ENCODE data around the gene PLXNA2. TPM values are rescaled to one million over a fixed set of nuclear protein-coding genes. Genes with fewer than 3 reads are reported as not detected.

Gene PLXNA2
- total RNA-seq, 1 experiment from 2014 or later: 69.7 TPM

DNA sequence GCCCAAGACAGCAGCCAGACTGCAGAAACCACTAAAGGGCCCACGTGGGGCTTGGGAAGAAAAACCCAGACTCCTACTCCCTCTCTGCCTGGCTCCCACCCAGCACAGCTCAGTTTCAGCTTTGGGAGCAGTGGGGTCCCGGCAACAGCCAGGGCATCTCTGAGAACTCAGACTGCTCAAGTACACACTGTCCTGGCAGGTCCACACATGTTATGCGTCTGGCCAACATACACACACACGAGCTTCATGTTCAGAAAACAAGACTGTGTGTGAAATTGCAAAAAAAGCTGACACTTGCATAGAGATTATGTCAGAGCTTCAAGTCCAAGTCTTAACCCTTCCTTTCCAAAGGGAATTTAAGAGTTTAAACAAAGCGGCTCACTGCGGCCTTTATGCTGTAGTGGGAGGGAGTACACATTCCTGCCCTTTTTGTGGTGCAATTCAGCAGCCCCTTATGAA, 196.7 kb downstream of the PLXNA2 start:
- Mint-ChIP-seq H3K27ac (ENCODE audit: low read depth, unreplicated experiment) (peak overlapping the region; percentile 41), H3K27me3 (ENCODE audit: insufficient read depth, unreplicated experiment) (no peaks in the 10 kb centered on the region), H3K36me3 (ENCODE audit: insufficient read depth, unreplicated experiment) (peaks cover 40% of the 10 kb centered on the region), H3K9me3 (ENCODE audit: unreplicated experiment) (no peaks in the 10 kb centered on the region), H3K4me1 (ENCODE audit: insufficient read depth, unreplicated experiment) (peaks cover 12% of the 10 kb centered on the region), H3K4me3 (ENCODE audit: unreplicated experiment) (no peak overlapping the region)
- no TSS peak for BruUV-seq (replicated peaks)
- intact Hi-C loops (cut with micrococcal nuclease): no loop called here
- ChIA-PET CTCF (interaction anchor here (0.6 to 16.5 kb wide), 16 partner anchors 12 to 1160 kb away, joined by 3 to 347 read pairs (median 4); partner anchors contain the start of gene PLXNA2), POLR2A (interaction anchor here (0.6 to 2.1 kb wide), 12 partner anchors 10 to 1223 kb away, joined by 3 to 12 read pairs (median 4); partner anchors contain the start of gene PLXNA2)
- TF ChIP-seq, protein P1, sequence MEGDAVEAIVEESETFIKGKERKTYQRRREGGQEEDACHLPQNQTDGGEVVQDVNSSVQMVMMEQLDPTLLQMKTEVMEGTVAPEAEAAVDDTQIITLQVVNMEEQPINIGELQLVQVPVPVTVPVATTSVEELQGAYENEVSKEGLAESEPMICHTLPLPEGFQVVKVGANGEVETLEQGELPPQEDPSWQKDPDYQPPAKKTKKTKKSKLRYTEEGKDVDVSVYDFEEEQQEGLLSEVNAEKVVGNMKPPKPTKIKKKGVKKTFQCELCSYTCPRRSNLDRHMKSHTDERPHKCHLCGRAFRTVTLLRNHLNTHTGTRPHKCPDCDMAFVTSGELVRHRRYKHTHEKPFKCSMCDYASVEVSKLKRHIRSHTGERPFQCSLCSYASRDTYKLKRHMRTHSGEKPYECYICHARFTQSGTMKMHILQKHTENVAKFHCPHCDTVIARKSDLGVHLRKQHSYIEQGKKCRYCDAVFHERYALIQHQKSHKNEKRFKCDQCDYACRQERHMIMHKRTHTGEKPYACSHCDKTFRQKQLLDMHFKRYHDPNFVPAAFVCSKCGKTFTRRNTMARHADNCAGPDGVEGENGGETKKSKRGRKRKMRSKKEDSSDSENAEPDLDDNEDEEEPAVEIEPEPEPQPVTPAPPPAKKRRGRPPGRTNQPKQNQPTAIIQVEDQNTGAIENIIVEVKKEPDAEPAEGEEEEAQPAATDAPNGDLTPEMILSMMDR (IDR thresholded peaks at IDR 0.05; ENCODE audit: unreplicated experiment): no peak
- DNase-seq (ENCODE audit: unreplicated experiment): peak; percentile 12

DNA sequence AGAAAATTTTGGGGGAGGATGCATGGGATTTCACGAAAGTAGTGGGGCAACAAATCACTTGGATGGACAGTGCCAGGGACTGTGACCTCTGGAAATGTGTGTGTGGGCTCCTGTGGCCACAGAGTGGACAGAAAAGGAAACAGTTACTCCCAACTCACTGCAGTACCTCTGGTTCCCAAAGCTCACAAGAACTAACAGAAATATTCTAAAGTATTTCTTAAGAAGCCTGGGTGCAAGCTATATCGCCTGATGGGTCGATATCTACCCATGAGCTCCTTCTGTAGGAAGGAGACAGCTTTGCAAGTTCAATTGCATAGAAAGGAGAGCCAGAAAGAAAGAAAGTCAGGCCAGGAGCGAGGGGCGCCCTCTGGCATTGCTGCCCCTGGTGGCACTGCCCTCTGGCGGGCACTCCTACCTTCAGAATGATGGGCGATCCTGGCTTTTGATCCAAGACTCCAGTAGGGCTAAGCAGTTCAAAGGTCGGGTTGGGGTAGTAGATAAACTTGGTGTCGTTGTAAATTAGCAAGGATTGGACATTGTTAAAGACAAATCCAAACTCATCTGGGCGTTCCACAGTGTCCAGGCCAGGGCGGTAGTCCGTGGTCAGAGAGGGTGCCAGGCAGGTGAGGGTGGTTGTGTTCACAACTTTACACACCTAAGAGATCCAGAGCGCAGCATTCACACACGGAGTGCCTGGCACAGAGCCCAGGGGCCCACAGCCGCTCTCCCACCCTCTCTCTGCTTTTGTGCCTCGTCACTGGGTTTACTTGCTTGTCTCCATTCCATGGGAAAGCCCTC, 198.5 kb downstream of the PLXNA2 start:
- Mint-ChIP-seq H3K27me3 (ENCODE audit: insufficient read depth, unreplicated experiment) (no peaks in the 10 kb centered on the region), H3K36me3 (ENCODE audit: insufficient read depth, unreplicated experiment) (peaks cover 40% of the 10 kb centered on the region), H3K4me1 (ENCODE audit: insufficient read depth, unreplicated experiment) (peaks cover 12% of the 10 kb centered on the region), H3K9me3 (ENCODE audit: unreplicated experiment) (no peaks in the 10 kb centered on the region), H3K27ac (ENCODE audit: low read depth, unreplicated experiment) (no peak overlapping the region), H3K4me3 (ENCODE audit: unreplicated experiment) (no peak overlapping the region)
- BruUV-seq (replicated peaks): no TSS peak
- TF ChIP-seq, protein P1 (IDR thresholded peaks at IDR 0.05; ENCODE audit: unreplicated experiment): no peak
- POLR2A ChIA-PET: interaction anchor here (0.7 kb wide), 2 partner anchors 35 to 148 kb away, joined by 3 read pairs; no protein-coding TSS in a partner anchor
- intact Hi-C loops (cut with micrococcal nuclease): no loop called here
- DNase-seq (ENCODE audit: unreplicated experiment): no peak
- CTCF ChIA-PET: interaction anchor here (0.6 to 16.5 kb wide), 8 partner anchors 10 to 1162 kb away, joined by 3 to 347 read pairs (median 4); partner anchors contain the start of gene PLXNA2

DNA sequence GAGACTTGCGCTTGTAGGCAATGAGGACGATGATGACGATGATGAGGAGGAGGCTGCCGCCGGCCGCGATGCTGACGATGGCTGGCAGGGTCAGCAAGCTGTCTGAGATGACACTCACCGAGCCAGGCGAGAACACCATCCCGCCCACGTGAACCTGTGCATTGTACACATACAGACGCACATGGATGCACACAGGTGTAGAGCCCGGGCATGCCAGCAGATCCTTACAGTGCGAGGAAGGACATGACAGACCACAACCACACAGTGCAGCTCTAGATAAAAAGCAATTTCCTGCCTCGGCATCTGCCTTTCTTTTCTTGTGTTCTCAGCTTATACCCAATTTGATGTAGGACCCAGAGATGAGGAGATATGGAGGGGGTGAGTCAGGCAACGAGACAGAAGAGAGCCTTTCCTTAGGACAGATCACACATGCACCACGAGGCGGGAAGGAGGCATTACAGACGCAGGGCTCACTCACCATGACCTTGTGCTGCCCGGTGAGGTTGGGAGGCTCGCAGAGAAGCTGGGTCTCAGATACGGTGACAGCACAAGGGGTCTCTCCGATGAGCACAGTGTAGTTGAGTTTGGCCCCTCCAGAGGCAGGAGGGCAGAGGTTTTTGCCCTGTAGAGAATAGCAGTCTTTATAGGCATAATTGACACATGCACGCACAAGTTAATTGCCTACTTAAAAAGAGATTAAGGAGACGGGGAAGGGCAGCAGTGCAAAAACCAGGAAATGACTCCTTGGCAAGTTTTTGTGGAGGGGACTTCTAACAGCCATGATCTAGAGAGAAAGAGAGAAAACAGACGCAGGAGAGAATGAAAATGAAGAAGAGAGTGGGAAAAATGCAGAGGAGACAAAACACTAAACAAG, 199.4 kb downstream of the PLXNA2 start:
- Mint-ChIP-seq H3K9me3 (ENCODE audit: unreplicated experiment) (no peaks in the 10 kb centered on the region), H3K4me1 (ENCODE audit: insufficient read depth, unreplicated experiment) (peaks cover 12% of the 10 kb centered on the region), H3K4me3 (ENCODE audit: unreplicated experiment) (no peak overlapping the region), H3K36me3 (ENCODE audit: insufficient read depth, unreplicated experiment) (peaks cover 43% of the 10 kb centered on the region), H3K27me3 (ENCODE audit: insufficient read depth, unreplicated experiment) (no peaks in the 10 kb centered on the region), H3K27ac (ENCODE audit: low read depth, unreplicated experiment) (no peak overlapping the region)
- ChIA-PET CTCF (interaction anchor here (0.7 to 16.5 kb wide), 6 partner anchors 22 to 1163 kb away, joined by 3 to 347 read pairs (median 4); partner anchors contain the start of gene PLXNA2), POLR2A (interaction anchor here (0.7 to 1.0 kb wide), 2 partner anchors 36 to 200 kb away, joined by 3 read pairs; no protein-coding TSS in a partner anchor)
- intact Hi-C loops (cut with micrococcal nuclease): no loop called here
- TF ChIP-seq, protein P1 (IDR thresholded peaks at IDR 0.05; ENCODE audit: unreplicated experiment): no peak
- no TSS peak for BruUV-seq (replicated peaks)
- no peak for DNase-seq (ENCODE audit: unreplicated experiment)
